Measurements from ENCODE around the gene MYH10. TPM values are rescaled to one million over a fixed set of nuclear protein-coding genes. Genes with fewer than 3 reads are reported as not detected.

MYH10 gene
- total and polyA plus RNA-seq, 12 donors: 10.3 to 61.0 (median 36.2) TPM

DNA sequence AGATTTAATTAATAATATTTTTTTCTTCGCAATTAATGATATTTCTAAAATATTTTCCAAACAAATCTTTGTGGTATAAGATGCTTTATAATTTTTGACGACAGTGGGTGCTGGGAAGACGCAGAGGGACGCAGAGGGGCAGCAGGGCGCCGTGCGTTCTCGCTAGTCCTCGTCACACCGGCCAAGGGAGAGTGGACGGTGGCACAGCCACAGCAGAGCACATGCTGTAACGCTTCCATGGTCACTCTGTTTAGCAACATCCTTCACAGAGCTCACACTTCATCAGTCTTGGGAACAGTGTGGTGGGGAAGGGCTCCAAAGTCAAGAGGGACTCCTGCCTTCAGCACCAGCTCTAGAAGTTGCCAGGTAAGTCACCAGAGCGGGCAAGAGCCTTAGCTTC, 134.4 kb downstream of the MYH10 start:
- Histone ChIP-seq H3K36me3 (peaks cover 0 to 100% (median 80%) of the 10 kb centered on the region in 9 donors), H3K27me3 (no peaks in the 10 kb centered on the region), H3K4me3 (no peak overlapping the region), H3K9me3 (no peaks in the 10 kb centered on the region), H3K27ac (no peak overlapping the region), H3K4me1 (no peaks in the 10 kb centered on the region)
- 88 to 90% methylated on average over 13 of the region's 13 CpGs for WGBS, 2 donors
- intact Hi-C loops (cut with DNase I): no loop called here
- TF ChIP-seq, protein P1, sequence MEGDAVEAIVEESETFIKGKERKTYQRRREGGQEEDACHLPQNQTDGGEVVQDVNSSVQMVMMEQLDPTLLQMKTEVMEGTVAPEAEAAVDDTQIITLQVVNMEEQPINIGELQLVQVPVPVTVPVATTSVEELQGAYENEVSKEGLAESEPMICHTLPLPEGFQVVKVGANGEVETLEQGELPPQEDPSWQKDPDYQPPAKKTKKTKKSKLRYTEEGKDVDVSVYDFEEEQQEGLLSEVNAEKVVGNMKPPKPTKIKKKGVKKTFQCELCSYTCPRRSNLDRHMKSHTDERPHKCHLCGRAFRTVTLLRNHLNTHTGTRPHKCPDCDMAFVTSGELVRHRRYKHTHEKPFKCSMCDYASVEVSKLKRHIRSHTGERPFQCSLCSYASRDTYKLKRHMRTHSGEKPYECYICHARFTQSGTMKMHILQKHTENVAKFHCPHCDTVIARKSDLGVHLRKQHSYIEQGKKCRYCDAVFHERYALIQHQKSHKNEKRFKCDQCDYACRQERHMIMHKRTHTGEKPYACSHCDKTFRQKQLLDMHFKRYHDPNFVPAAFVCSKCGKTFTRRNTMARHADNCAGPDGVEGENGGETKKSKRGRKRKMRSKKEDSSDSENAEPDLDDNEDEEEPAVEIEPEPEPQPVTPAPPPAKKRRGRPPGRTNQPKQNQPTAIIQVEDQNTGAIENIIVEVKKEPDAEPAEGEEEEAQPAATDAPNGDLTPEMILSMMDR (IDR thresholded peaks at IDR 0.05): no peak
- ATAC-seq (no peak), DNase-seq (no peak)

DNA sequence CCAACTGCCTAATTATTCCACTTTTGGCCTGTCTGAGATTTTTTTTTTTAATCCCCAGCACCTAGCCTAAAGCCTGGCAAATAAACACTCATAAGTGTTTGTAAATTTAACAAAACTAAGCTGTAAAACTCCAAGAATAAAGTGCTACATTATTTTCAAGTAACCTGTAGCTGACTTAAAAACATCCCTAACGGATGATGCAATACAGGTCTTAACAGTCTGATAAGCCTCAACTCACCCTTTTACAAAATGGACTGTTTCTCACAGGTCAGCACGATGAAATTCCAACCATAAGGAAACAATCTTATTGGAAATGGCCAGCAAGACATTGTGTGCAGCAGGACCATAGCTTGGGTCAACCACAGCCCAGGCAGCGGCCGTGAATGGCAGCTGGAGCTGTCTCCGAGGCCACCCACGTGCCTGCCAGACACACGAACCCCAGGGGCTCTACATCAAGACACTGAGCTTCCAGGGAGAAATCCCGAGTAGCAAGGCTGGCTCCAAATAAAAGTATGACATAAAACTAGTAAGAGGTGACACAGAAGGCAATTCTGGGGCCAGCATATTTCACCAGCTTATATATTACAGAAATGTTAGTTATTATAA, 135.9 kb downstream of the MYH10 start:
- DNase-seq (no peak), ATAC-seq (no peak)
- no peak overlapping the region for H3K27ac ChIP-seq
- no peak overlapping the region for H3K4me3 ChIP-seq
- H3K9me3 ChIP-seq: no peaks in the 10 kb centered on the region
- intact Hi-C loops (cut with DNase I): no loop called here
- peaks cover 0 to 4% (median 0%) of the 10 kb centered on the region in 9 donors for H3K4me1 ChIP-seq
- H3K36me3 ChIP-seq: peaks cover 0 to 100% (median 82%) of the 10 kb centered on the region in 9 donors
- 87% methylated on average over 8 of the region's 8 CpGs for WGBS, 2 donors
- H3K27me3 ChIP-seq: no peaks in the 10 kb centered on the region
- TF ChIP-seq, protein P1 (IDR thresholded peaks at IDR 0.05): no peak

DNA sequence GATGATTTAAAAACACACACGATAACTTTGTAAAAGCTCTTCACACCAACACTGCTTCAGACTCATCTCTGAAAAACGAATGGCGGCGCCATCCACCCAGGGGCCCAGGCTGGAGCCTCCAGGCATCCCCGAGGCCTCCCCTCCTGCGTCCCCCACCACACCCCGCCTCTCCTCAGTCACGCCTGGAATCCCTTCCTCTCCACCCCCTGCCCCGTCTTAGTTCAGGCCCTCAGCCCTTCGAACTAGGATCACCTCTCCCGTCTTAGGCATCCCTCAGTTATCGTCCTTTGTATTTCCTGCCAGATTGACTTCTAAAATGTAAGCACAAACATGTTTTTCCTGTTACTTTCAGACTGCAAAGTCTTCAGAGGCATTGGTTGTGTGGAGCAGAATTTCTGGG, 136.5 kb downstream of the MYH10 start:
- Histone ChIP-seq H3K4me3 (no peak overlapping the region), H3K36me3 (peaks cover 0 to 99% (median 79%) of the 10 kb centered on the region in 9 donors), H3K9me3 (no peaks in the 10 kb centered on the region), H3K27me3 (no peaks in the 10 kb centered on the region), H3K27ac (no peak overlapping the region), H3K4me1 (peaks cover 0 to 4% (median 0%) of the 10 kb centered on the region in 9 donors)
- intact Hi-C loops (cut with DNase I): no loop called here
- TF ChIP-seq, protein P1 (IDR thresholded peaks at IDR 0.05): no peak
- WGBS, 2 donors: 83 to 92% methylated on average over 12 of the region's 12 CpGs
- no peak for DNase-seq
- ATAC-seq: no peak

DNA sequence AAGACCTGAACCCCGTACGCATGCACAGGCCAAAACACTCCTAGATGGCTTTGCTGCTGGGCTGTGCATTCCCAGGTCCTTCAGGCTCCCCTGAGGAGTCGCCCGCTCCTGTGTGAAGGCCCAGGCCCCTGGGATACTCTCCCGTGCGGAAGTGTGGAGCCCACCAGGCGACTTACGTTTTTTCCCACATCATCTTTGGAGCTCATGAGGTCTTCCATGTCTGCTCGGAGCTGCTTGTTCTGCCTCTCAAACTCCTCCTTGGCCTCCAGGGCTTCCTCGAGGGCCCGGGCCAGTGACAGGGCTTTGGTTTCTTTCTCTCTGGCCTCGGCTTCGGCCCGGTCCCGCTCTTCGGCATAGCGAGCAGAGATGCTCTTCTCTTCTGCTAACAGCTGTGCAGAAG, 138.4 kb downstream of the MYH10 start:
- Histone ChIP-seq H3K27me3 (no peaks in the 10 kb centered on the region), H3K27ac (no peak overlapping the region), H3K36me3 (peaks cover 0 to 99% (median 77%) of the 10 kb centered on the region in 9 donors), H3K9me3 (no peaks in the 10 kb centered on the region), H3K4me1 (peaks cover 0 to 4% (median 0%) of the 10 kb centered on the region in 9 donors), H3K4me3 (no peak overlapping the region)
- no peak for ATAC-seq
- TF ChIP-seq, protein P1 (IDR thresholded peaks at IDR 0.05): no peak
- 95 to 96% methylated on average over 17 of the region's 17 CpGs for WGBS, 2 donors
- DNase-seq: no peak
- intact Hi-C loops (cut with DNase I): no loop called here
